ENCODE measurements around the gene ITGA11. TPM values are rescaled to one million over a fixed set of nuclear protein-coding genes. Genes with fewer than 3 reads are reported as not detected.
A peak's percentile ranks its signal among the peaks of the same experiment; 100 is the strongest.

Gene ITGA11
- total RNA-seq, 1 donor = 567 TPM

DNA sequence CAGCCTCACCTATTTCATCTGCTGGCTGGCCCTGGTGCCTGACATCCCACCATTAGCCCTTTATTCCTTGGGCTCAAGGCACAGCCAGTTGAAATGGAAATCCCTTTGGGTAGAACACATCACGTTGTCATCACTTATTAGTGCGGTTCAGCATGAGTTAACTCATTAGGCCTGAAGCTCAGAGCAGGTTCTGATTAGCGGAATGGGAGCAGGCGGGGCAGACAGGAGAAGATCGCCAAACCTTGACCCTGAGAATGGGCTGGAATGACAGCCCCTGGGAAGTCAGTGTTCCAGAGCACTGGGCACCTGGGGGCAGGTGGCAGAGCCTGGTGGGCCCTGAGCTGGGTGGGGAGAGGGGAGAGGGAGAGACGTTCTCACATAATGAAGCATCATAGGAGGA is 5.8 kb downstream of the ITGA11 start:
- Histone ChIP-seq H2AFZ (ENCODE audit: low read length) (no peak overlapping the region), H3K9me3 (ENCODE audit: low read depth, low read length) (no peaks in the 10 kb centered on the region), H3K27me3 (ENCODE audit: insufficient read depth, low read length) (no peaks in the 10 kb centered on the region), H3K4me1 (ENCODE audit: insufficient read depth, low read length) (peaks cover 76% of the 10 kb centered on the region), H3K36me3 (ENCODE audit: insufficient read depth, low read length) (peaks cover 44% of the 10 kb centered on the region), H4K20me1 (ENCODE audit: insufficient read depth, low read length) (peaks cover 85% of the 10 kb centered on the region), H3K4me3 (ENCODE audit: insufficient read depth, low read length) (no peak overlapping the region), H3K79me2 (ENCODE audit: insufficient read depth, low read length) (peaks cover 94% of the 10 kb centered on the region), H3K4me2 (ENCODE audit: insufficient read depth, low read length) (no peak overlapping the region), H3K27ac (ENCODE audit: low read depth, low read length) (peak overlapping the region; percentile 73)
- TF ChIP-seq, protein P1, sequence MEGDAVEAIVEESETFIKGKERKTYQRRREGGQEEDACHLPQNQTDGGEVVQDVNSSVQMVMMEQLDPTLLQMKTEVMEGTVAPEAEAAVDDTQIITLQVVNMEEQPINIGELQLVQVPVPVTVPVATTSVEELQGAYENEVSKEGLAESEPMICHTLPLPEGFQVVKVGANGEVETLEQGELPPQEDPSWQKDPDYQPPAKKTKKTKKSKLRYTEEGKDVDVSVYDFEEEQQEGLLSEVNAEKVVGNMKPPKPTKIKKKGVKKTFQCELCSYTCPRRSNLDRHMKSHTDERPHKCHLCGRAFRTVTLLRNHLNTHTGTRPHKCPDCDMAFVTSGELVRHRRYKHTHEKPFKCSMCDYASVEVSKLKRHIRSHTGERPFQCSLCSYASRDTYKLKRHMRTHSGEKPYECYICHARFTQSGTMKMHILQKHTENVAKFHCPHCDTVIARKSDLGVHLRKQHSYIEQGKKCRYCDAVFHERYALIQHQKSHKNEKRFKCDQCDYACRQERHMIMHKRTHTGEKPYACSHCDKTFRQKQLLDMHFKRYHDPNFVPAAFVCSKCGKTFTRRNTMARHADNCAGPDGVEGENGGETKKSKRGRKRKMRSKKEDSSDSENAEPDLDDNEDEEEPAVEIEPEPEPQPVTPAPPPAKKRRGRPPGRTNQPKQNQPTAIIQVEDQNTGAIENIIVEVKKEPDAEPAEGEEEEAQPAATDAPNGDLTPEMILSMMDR (IDR thresholded peaks at IDR 0.05; ENCODE audit: extremely low read depth, low read depth, low read length) = no peak
- DNase-seq (ENCODE audit: insufficient read length, low spot score, missing footprints) = no peak

DNA sequence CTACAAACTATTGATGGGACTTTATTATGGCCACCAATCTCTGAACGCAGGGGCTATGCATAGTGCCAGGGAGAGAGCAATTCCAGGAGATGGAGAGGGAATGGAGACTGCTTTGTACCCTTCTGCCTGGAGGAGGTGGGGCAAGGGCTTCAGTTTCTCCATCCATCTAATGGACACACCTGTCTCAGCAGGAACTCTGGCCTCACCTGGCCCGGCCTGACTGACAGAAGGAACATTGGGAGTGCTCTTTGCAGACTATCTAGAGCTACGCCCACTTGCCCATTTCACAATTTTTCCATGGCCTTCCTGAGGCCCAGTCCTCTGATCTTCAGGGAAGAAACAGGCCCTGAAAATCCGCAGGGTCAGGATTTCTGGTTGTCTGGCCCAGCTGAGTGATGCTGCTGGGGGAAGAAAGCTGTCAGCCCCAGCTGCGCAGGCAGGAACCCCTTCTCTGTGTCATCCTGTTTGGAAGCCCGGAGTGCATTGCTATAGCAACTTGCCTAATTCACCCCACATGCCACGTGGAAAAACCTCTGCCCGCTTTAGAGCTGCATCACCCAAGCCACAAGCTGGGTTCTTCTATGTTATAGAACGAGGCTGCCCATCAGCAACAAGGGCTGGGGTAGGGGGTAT is 6.4 kb downstream of the ITGA11 start:
- H2AFZ ChIP-seq (ENCODE audit: low read length) = no peak overlapping the region
- H3K4me2 ChIP-seq (ENCODE audit: insufficient read depth, low read length) = peak overlapping the region; percentile 36
- peaks cover 86% of the 10 kb centered on the region for H4K20me1 ChIP-seq (ENCODE audit: insufficient read depth, low read length)
- H3K9me3 ChIP-seq (ENCODE audit: low read depth, low read length) = no peaks in the 10 kb centered on the region
- peaks cover 93% of the 10 kb centered on the region for H3K79me2 ChIP-seq (ENCODE audit: insufficient read depth, low read length)
- TF ChIP-seq, protein P1 (IDR thresholded peaks at IDR 0.05; ENCODE audit: extremely low read depth, low read depth, low read length) = no peak
- no peaks in the 10 kb centered on the region for H3K27me3 ChIP-seq (ENCODE audit: insufficient read depth, low read length)
- H3K36me3 ChIP-seq (ENCODE audit: insufficient read depth, low read length) = peaks cover 44% of the 10 kb centered on the region
- H3K4me3 ChIP-seq (ENCODE audit: insufficient read depth, low read length) = no peak overlapping the region
- DNase-seq (ENCODE audit: insufficient read length, low spot score, missing footprints) = peak; percentile 85
- H3K27ac ChIP-seq (ENCODE audit: low read depth, low read length) = peak overlapping the region; percentile 73
- H3K4me1 ChIP-seq (ENCODE audit: insufficient read depth, low read length) = peaks cover 80% of the 10 kb centered on the region

DNA sequence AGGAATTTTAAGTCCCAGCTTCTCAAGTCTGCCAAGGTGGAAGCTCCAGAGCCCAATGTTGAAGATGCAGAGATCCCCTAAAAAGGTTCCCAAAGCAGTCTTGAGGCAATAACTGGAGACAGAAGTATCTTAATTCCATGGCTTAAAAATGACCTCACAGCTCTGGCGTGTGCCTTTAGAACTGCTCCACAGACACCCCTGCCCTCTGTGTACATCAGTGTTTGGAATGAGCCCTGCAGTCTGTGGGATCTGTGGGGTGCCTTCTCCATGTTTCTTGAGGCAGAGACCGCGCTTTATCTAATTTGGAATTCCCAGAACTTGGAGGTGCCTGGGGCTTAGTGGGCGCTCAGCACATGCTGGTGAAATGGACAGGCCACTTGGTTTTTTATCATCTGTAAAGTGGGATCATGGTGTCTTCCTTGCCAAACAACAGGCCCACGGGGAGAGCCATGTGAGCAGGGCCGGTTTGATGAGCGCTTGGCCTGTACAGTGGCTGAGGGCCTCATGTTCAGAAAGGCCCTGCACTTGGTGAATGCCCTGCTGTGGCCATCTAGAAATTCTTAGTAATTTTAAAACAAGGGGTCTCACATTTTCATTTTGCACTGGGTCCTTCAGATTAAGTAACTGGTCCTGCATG is 7.1 kb downstream of the ITGA11 start:
- Histone ChIP-seq H3K9me3 (ENCODE audit: low read depth, low read length) (no peaks in the 10 kb centered on the region), H2AFZ (ENCODE audit: low read length) (no peak overlapping the region), H3K79me2 (ENCODE audit: insufficient read depth, low read length) (peaks cover 93% of the 10 kb centered on the region), H3K4me2 (ENCODE audit: insufficient read depth, low read length) (no peak overlapping the region), H3K4me3 (ENCODE audit: insufficient read depth, low read length) (no peak overlapping the region), H3K27ac (ENCODE audit: low read depth, low read length) (peak overlapping the region; percentile 73), H3K4me1 (ENCODE audit: insufficient read depth, low read length) (peaks cover 80% of the 10 kb centered on the region), H3K27me3 (ENCODE audit: insufficient read depth, low read length) (no peaks in the 10 kb centered on the region), H3K36me3 (ENCODE audit: insufficient read depth, low read length) (peaks cover 49% of the 10 kb centered on the region), H4K20me1 (ENCODE audit: insufficient read depth, low read length) (peaks cover 86% of the 10 kb centered on the region)
- TF ChIP-seq, protein P1 (IDR thresholded peaks at IDR 0.05; ENCODE audit: extremely low read depth, low read depth, low read length) = no peak
- peak; percentile 67 for DNase-seq (ENCODE audit: insufficient read length, low spot score, missing footprints)

All from osteoblast (primary cell).